Endothelial cell of umbilical vein (primary cell): Measurements from ENCODE around the gene HNRNPM. TPM values are rescaled to one million over a fixed set of nuclear protein-coding genes. Genes with fewer than 3 reads are reported as not detected.

ENCODE experiments used
- BruUV-seq: library from RNA; stranded (reverse); fragments of 400-500 nt; replicated peaks from 2 replicates; lab custom pipeline; 2021; lab: Mats Ljungman, UMichigan
- CTCF ChIA-PET: fragments of 300-600, 350-600 bp; sonication (Branson Sonifier 250); formaldehyde crosslinking; loops from one replicate; lab custom pipeline; 2021; ENCODE audit warnings: antibody characterized with exemption, inconsistent platforms; lab: Charles Lee
- POLR2A ChIA-PET: fragments of 300-600, 350-600 bp; sonication (Branson Sonifier 250); formaldehyde crosslinking; loops from one replicate; lab custom pipeline; 2021; ENCODE audit warnings: antibody characterized with exemption, inconsistent platforms; lab: Charles Lee
- DNase-seq: peaks from one replicate; pipeline ENCODE4 v3.0.0-alpha.2; 2011; ENCODE audit warnings: low read depth, low spot score
- FAIRE-seq: peaks from 2 replicates; lab custom pipeline; 2011; peaks lifted over from hg19 to GRCh38; lab: Jason Lieb, UNC
- H2AFZ ChIP-seq: 2 replicates; pipeline ENCODE4 v1.6.0; 2012; ENCODE audit warnings: low read depth, low read length, control low read depth, inconsistent platforms
- H3K27ac ChIP-seq: 2 replicates; pipeline ENCODE4 v1.5.1; 2011; ENCODE audit warnings: low read depth, mild to moderate bottlenecking, control low read depth, low read length, moderate library complexity; ENCODE audit not compliant: insufficient read depth
- H3K27me3 ChIP-seq, 2 experiments: 2 replicates each; pipeline versions ENCODE4 v1.6.0 to v1.6.1; 2011; ENCODE audit warnings: low read length in 2 of 2, mixed read lengths in 1 of 2; ENCODE audit not compliant: control insufficient read depth in 2 of 2, insufficient read depth in 2 of 2
- H3K36me3 ChIP-seq, 2 experiments: 2 replicates in 1 of 2; 3 replicates in 1 of 2; pipeline ENCODE4 v1.5.1; 2011; ENCODE audit warnings: low read length in 2 of 2, mild to moderate bottlenecking in 1 of 2, moderate library complexity in 1 of 2; ENCODE audit not compliant: control insufficient read depth in 2 of 2, insufficient read depth in 2 of 2; ENCODE audit errors: extremely low read depth in 1 of 2
- H3K4me1 ChIP-seq: 3 replicates; pipeline ENCODE4 v1.5.1; 2011; ENCODE audit warnings: mild to moderate bottlenecking, low read length; ENCODE audit not compliant: control insufficient read depth, insufficient read depth; ENCODE audit errors: extremely low read depth
- H3K4me2 ChIP-seq: 2 replicates; pipeline ENCODE4 v1.6.1; 2011; ENCODE audit warnings: low read length, control low read depth, mixed read lengths; ENCODE audit not compliant: insufficient read depth
- H3K4me3 ChIP-seq, 3 experiments: fragments of 200-600 bp in 1 of 3; sonication (generic), shearing (Covaris generic) in 1 of 3; replicated peaks in 1 of 3; 2 replicates each; pipeline ENCODE4 v1.5.1; 2011 to 2016; ENCODE audit warnings: control low read depth in 3 of 3, low read length in 3 of 3, mild to moderate bottlenecking in 2 of 3, inconsistent platforms in 1 of 3, low read depth in 1 of 3, moderate library complexity in 1 of 3; ENCODE audit not compliant: insufficient read depth in 1 of 3
- H3K79me2 ChIP-seq: 2 replicates; pipeline ENCODE4 v1.6.0; 2012; ENCODE audit warnings: low read length, inconsistent platforms; ENCODE audit not compliant: control insufficient read depth, insufficient read depth
- H3K9ac ChIP-seq: replicated peaks from 2 replicates; pipeline ENCODE3; 2011; ENCODE audit warnings: low read length, control low read depth; ENCODE audit not compliant: insufficient read depth; ENCODE audit errors: extremely low read depth
- H3K9me1 ChIP-seq: replicated peaks from 3 replicates; pipeline ENCODE4 v1.6.0; 2011; ENCODE audit warnings: mild to moderate bottlenecking, low read length; ENCODE audit not compliant: control insufficient read depth, insufficient read depth; ENCODE audit errors: extremely low read depth
- H3K9me3 ChIP-seq: replicated peaks from 2 replicates; pipeline ENCODE4 v1.5.1; 2012; ENCODE audit warnings: low read length, inconsistent platforms; ENCODE audit not compliant: control insufficient read depth, insufficient read depth
- H4K20me1 ChIP-seq: replicated peaks from 2 replicates; pipeline ENCODE3; 2011; ENCODE audit warnings: mild to moderate bottlenecking, low read length; ENCODE audit not compliant: control insufficient read depth, insufficient read depth; ENCODE audit errors: extremely low read depth
- EZH2 ChIP-seq: IDR thresholded peaks from 2 replicates; pipeline ENCODE4 v1.6.1; 2012; ENCODE audit warnings: borderline replicate concordance, low read depth, mild to moderate bottlenecking, moderate library complexity, low read length, inconsistent platforms; ENCODE audit not compliant: severe bottlenecking
- FOS ChIP-seq: IDR thresholded peaks from 2 replicates; pipeline ENCODE4 v1.6.1; 2011; ENCODE audit warnings: mild to moderate bottlenecking, low read length, moderate library complexity, borderline replicate concordance; ENCODE audit not compliant: insufficient read depth
- GATA2 ChIP-seq: IDR thresholded peaks from 2 replicates; pipeline ENCODE4 v1.7.0; 2011; ENCODE audit warnings: low read depth, mild to moderate bottlenecking, moderate library complexity, mixed read lengths, low read length; ENCODE audit not compliant: insufficient read length, insufficient read depth
- JUN ChIP-seq: IDR thresholded peaks from 2 replicates; pipeline ENCODE4 v1.6.1; 2011; ENCODE audit warnings: borderline replicate concordance, low read depth; ENCODE audit not compliant: insufficient read length, insufficient read depth
- MYC ChIP-seq: IDR thresholded peaks from one replicate; pipeline ENCODE4 v1.6.1; 2011; ENCODE audit warnings: mild to moderate bottlenecking, low read depth, low read length
- POLR2A ChIP-seq: IDR thresholded peaks from 2 replicates; pipeline ENCODE4 v1.6.1; 2012; ENCODE audit warnings: low read depth, mild to moderate bottlenecking, control low read depth, low read length
- POLR2AphosphoS5 ChIP-seq: IDR thresholded peaks from 2 replicates; pipeline ENCODE4 v1.6.1; 2012; ENCODE audit warnings: low read depth, mild to moderate bottlenecking, control low read depth, low read length, moderate library complexity; ENCODE audit not compliant: insufficient read depth
- dilution Hi-C: fragments of 300-500 bp; cut with MboI; formaldehyde crosslinking; loops from one replicate; pipeline ENCODE4 v1.15.0; 2019; ENCODE audit warnings: low sequenced_read_pairs; ENCODE audit not compliant: extremely low pct_ligation_motif_present
- intact Hi-C: fragments of 100-400 bp; cut with micrococcal nuclease; formaldehyde crosslinking; loops from one replicate; pipeline ENCODE4 v1.10.0; 2022
- polyA plus RNA-seq, 4 experiments: library from polyadenylated mRNA; depleted of rRNA in 3 of 4; stranded (reverse) in 3 of 4; unstranded in 1 of 4; fragments of >200 nt; gene quantifications; 2 replicates each; pipeline versions ENCODE4 v1.2.1 to v1.2.3, GENCODE V29; 2011 to 2012; ENCODE audit warnings: missing spikeins in 1 of 4
- total RNA-seq: library from RNA; stranded (reverse); gene quantifications from 2 replicates; pipeline ENCODE4 v1.2.3, GENCODE V29; 2021
- TF ChIP-seq, protein P1 (sequence below): IDR thresholded peaks from 2 replicates; pipeline ENCODE4 v1.6.1; 2011; ENCODE audit not compliant: insufficient read depth, insufficient read length
- TF ChIP-seq, protein P2 (sequence below), 2 donors: IDR thresholded peaks; 1 replicate in 1 of 2; 2 replicates in 1 of 2; pipeline ENCODE4 v1.5.1; 2011; ENCODE audit warnings: low read length in 2 of 2, mild to moderate bottlenecking in 2 of 2, moderate library complexity in 2 of 2, control low read depth in 1 of 2, inconsistent platforms in 1 of 2, low read depth in 1 of 2; ENCODE audit not compliant: insufficient read depth in 1 of 2; ENCODE audit errors: extremely low read depth in 1 of 2

HNRNPM gene
- total and polyA plus RNA-seq, 2 donors (not counting 3 experiments of a cell fraction or from before 2014, with no cell fraction given): 244 to 301 TPM

DNA sequence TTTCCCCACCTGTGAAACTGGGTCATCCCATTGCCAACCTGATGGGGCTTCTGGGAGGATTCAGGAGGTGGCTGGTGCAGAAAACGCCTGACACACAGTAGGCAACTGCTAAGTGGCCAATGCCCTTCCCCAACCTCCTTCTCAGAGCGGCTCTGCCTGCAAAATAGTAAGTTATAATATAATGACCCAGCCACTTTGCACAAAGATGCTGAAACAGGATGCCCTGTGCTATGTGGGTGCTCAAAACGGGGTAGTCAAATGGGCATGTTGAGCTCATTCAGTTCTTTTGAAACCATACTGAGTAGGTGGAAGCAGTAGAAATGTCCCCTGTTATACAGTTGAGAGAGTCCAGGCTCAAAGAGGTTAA is 31.2 kb upstream of the HNRNPM start:
- BruUV-seq: no TSS peak
- no peak for DNase-seq
- H3K27me3 ChIP-seq: no peaks in the 10 kb centered on the region
- TF ChIP-seq, protein P1, sequence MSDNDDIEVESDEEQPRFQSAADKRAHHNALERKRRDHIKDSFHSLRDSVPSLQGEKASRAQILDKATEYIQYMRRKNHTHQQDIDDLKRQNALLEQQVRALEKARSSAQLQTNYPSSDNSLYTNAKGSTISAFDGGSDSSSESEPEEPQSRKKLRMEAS: no peak
- TF ChIP-seq, protein P2, sequence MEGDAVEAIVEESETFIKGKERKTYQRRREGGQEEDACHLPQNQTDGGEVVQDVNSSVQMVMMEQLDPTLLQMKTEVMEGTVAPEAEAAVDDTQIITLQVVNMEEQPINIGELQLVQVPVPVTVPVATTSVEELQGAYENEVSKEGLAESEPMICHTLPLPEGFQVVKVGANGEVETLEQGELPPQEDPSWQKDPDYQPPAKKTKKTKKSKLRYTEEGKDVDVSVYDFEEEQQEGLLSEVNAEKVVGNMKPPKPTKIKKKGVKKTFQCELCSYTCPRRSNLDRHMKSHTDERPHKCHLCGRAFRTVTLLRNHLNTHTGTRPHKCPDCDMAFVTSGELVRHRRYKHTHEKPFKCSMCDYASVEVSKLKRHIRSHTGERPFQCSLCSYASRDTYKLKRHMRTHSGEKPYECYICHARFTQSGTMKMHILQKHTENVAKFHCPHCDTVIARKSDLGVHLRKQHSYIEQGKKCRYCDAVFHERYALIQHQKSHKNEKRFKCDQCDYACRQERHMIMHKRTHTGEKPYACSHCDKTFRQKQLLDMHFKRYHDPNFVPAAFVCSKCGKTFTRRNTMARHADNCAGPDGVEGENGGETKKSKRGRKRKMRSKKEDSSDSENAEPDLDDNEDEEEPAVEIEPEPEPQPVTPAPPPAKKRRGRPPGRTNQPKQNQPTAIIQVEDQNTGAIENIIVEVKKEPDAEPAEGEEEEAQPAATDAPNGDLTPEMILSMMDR (IDR thresholded peaks at IDR 0.05; ENCODE audit: extremely low read depth in 1 of 2, insufficient read depth in 1 of 2, low read depth in 1 of 2, low read length in 2 of 2): no peak
- no peak for TF ChIP-seq EZH2
- no peak for TF ChIP-seq GATA2
- no peak for TF ChIP-seq FOS
- no peak for TF ChIP-seq POLR2A
- TF ChIP-seq POLR2AphosphoS5: no peak
- no peak for TF ChIP-seq MYC
- no peak for TF ChIP-seq JUN
- ChIA-PET POLR2A (interaction anchor here (0.6 to 2.0 kb wide), 6 partner anchors 10 to 100 kb away, joined by 3 to 11 read pairs (median 6); partner anchors contain the start of genes HNRNPM, NDUFA7, RAB11B and RPS28), CTCF (interaction anchor here (0.7 to 6.2 kb wide), 19 partner anchors 9 to 113 kb away, joined by 3 to 65 read pairs (median 7); partner anchors contain the start of genes HNRNPM and RAB11B)
- peak overlapping the region; percentile 39 for H3K4me2 ChIP-seq
- H3K9ac ChIP-seq: peak overlapping the region; percentile 82
- FAIRE-seq: no peak
- H2AFZ ChIP-seq: peak overlapping the region; percentile 67
- H3K4me1 ChIP-seq: peaks cover 9% of the 10 kb centered on the region
- H3K27ac ChIP-seq: peak overlapping the region; percentile 69
- intact Hi-C loops (loop anchor here (1.0 to 2.0 kb wide), 4 partner anchors 11 to 93 kb away; partner anchors contain the start of genes HNRNPM and RAB11B), dilution Hi-C loops (no loop called here)
- H3K9me1 ChIP-seq: no peaks in the 10 kb centered on the region
- H3K4me3 ChIP-seq: peak overlapping the region; percentile 55 to 72 (median 57)
- H3K36me3 ChIP-seq: no peaks in the 10 kb centered on the region
- no peaks in the 10 kb centered on the region for H3K79me2 ChIP-seq
- H4K20me1 ChIP-seq: no peaks in the 10 kb centered on the region
- no peaks in the 10 kb centered on the region for H3K9me3 ChIP-seq
